ENCODE measurements around the gene INTS7.
"Not testable (repeated sequence)": the region's sequence is repeated elsewhere in the genome, so short reads cannot be mapped to it uniquely, and the experiment has no call there.

GRCh38 chr1:212022908-212023307 lies 12.4 kb downstream of the INTS7 start:
- not testable (repeated sequence) for TF ChIP-seq CTCF (IDR thresholded peaks at IDR 0.05 in 8 of 11, conservative IDR thresholded peaks at IDR 0.05 in 3 of 11); POLR2A (IDR thresholded peaks at IDR 0.05); POLR2AphosphoS5 (IDR thresholded peaks at IDR 0.05)
